ENCODE results near the gene GMDS.
A peak's percentile ranks its signal among the peaks of the same experiment; 100 is the strongest.

The GMDS gene

GRCh38 chr6:1593958-1594314 lies 651.5 kb downstream of the GMDS start:
- ATAC-seq: peak; percentile 17
- no peak for TF ChIP-seq PATZ1 (CRISPR knock-in tag; IDR thresholded peaks at IDR 0.05; ENCODE audit: borderline replicate concordance)
- TF ChIP-seq ZNF565 (CRISPR knock-in tag; conservative IDR thresholded peaks at IDR 0.05; ENCODE audit: low read depth): no peak
- no peak for TF ChIP-seq RARB (CRISPR knock-in tag; IDR thresholded peaks at IDR 0.05)
- TF ChIP-seq ZFP30 (CRISPR knock-in tag; IDR thresholded peaks at IDR 0.05): no peak
- no peak for TF ChIP-seq TCF4 (CRISPR knock-in tag; IDR thresholded peaks at IDR 0.05; ENCODE audit: borderline replicate concordance)
- no peak for TF ChIP-seq CREB5 (CRISPR knock-in tag; IDR thresholded peaks at IDR 0.05; ENCODE audit: low read depth)
- no peak for TF ChIP-seq POU6F1 (CRISPR knock-in tag; IDR thresholded peaks at IDR 0.05; ENCODE audit: borderline replicate concordance, low read depth)
- no peak for TF ChIP-seq PPARA (CRISPR knock-in tag; IDR thresholded peaks at IDR 0.05; ENCODE audit: borderline replicate concordance)
- TF ChIP-seq BACH2 (CRISPR knock-in tag; IDR thresholded peaks at IDR 0.05; ENCODE audit: borderline replicate concordance): no peak
- TF ChIP-seq TOX (CRISPR knock-in tag; IDR thresholded peaks at IDR 0.05; ENCODE audit: borderline replicate concordance): no peak
- no peak for TF ChIP-seq SNAI2 (CRISPR knock-in tag; IDR thresholded peaks at IDR 0.05)
- TF ChIP-seq ESRRG (CRISPR knock-in tag; IDR thresholded peaks at IDR 0.05): no peak
- no peak for TF ChIP-seq GLIS3 (CRISPR knock-in tag; IDR thresholded peaks at IDR 0.05)
- TF ChIP-seq ZFP3 (CRISPR knock-in tag; IDR thresholded peaks at IDR 0.05): no peak
- TF ChIP-seq ARNTL (CRISPR knock-in tag; IDR thresholded peaks at IDR 0.05; ENCODE audit: borderline replicate concordance, low read depth): no peak
- TF ChIP-seq ZNF8 (CRISPR knock-in tag; IDR thresholded peaks at IDR 0.05): no peak
- no peak for TF ChIP-seq OSR1 (CRISPR knock-in tag; IDR thresholded peaks at IDR 0.05)
- no peak for TF ChIP-seq CSDC2 (CRISPR knock-in tag; IDR thresholded peaks at IDR 0.05)

GRCh38 chr6:1593286-1593957 lies 652.0 kb downstream of the GMDS start:
- no peak for TF ChIP-seq ARNTL (CRISPR knock-in tag; IDR thresholded peaks at IDR 0.05; ENCODE audit: borderline replicate concordance, low read depth)
- TF ChIP-seq ZFP3 (CRISPR knock-in tag; IDR thresholded peaks at IDR 0.05): no peak
- TF ChIP-seq CSDC2 (CRISPR knock-in tag; IDR thresholded peaks at IDR 0.05): no peak
- no peak for TF ChIP-seq CREB5 (CRISPR knock-in tag; IDR thresholded peaks at IDR 0.05; ENCODE audit: low read depth)
- TF ChIP-seq PPARA (CRISPR knock-in tag; IDR thresholded peaks at IDR 0.05; ENCODE audit: borderline replicate concordance): no peak
- TF ChIP-seq TCF4 (CRISPR knock-in tag; IDR thresholded peaks at IDR 0.05; ENCODE audit: borderline replicate concordance): no peak
- TF ChIP-seq PATZ1 (CRISPR knock-in tag; IDR thresholded peaks at IDR 0.05; ENCODE audit: borderline replicate concordance): no peak
- TF ChIP-seq CSRNP3 (CRISPR knock-in tag; IDR thresholded peaks at IDR 0.05): no peak
- TF ChIP-seq POU6F1 (CRISPR knock-in tag; IDR thresholded peaks at IDR 0.05; ENCODE audit: borderline replicate concordance, low read depth): no peak
- no peak for TF ChIP-seq TOX (CRISPR knock-in tag; IDR thresholded peaks at IDR 0.05; ENCODE audit: borderline replicate concordance)
- no peak for TF ChIP-seq BACH2 (CRISPR knock-in tag; IDR thresholded peaks at IDR 0.05; ENCODE audit: borderline replicate concordance)
- TF ChIP-seq GLIS3 (CRISPR knock-in tag; IDR thresholded peaks at IDR 0.05): no peak
- TF ChIP-seq ESRRG (CRISPR knock-in tag; IDR thresholded peaks at IDR 0.05): no peak
- TF ChIP-seq ZNF70 (CRISPR knock-in tag; IDR thresholded peaks at IDR 0.05): no peak
- ATAC-seq: no peak; the same call in 2 of the 3 replicates

Measured in SK-N-SH treated with all-trans-retinoic acid at 6 μM for 48 hours (cell line).